Measurements from ENCODE around the gene NIN.

DNA sequence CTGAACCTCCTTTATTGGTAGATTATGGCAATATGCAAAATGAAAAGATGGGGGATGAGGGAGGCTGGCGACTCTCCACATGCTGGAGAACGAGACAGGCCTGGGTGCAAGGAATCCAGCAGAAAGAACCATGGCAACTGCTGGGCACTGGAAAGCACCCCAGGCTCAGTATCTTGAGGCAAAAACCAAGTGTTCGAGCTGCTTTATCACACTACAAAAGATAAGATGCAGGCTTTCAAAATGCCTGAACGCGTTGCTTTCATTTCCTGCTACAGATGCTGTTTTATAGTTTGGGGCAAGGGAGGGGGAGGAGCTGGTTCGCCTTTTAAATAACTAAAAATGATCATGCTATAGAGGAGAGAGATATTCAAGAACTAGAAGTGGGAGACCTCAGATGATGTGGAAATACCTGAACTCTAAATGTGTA lies 38.9 kb downstream of the NIN start:
- TF ChIP-seq, protein P1, sequence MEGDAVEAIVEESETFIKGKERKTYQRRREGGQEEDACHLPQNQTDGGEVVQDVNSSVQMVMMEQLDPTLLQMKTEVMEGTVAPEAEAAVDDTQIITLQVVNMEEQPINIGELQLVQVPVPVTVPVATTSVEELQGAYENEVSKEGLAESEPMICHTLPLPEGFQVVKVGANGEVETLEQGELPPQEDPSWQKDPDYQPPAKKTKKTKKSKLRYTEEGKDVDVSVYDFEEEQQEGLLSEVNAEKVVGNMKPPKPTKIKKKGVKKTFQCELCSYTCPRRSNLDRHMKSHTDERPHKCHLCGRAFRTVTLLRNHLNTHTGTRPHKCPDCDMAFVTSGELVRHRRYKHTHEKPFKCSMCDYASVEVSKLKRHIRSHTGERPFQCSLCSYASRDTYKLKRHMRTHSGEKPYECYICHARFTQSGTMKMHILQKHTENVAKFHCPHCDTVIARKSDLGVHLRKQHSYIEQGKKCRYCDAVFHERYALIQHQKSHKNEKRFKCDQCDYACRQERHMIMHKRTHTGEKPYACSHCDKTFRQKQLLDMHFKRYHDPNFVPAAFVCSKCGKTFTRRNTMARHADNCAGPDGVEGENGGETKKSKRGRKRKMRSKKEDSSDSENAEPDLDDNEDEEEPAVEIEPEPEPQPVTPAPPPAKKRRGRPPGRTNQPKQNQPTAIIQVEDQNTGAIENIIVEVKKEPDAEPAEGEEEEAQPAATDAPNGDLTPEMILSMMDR (IDR thresholded peaks at IDR 0.05) = no peak
- TF ChIP-seq POLR2A (IDR thresholded peaks at IDR 0.05) = no peak
- TF ChIP-seq EP300 (IDR thresholded peaks at IDR 0.05) = no peak
